Esophagus squamous epithelium (tissue), 5 donors: ENCODE results near the gene CCPG1. TPM values are rescaled to one million over a fixed set of nuclear protein-coding genes. Genes with fewer than 3 reads are reported as not detected.

Source experiments
- DNase-seq: peaks from one replicate; lab custom pipeline; 2025; lab: John Stamatoyannopoulos, UW
- H3K27ac ChIP-seq, 4 donors: fragments of 200-600 bp; sonication (generic); one replicate each; pipeline ENCODE4 v1.5.1; 2016 to 2019; ENCODE audit warnings: mild to moderate bottlenecking in 1 of 4
- H3K27me3 ChIP-seq, 4 donors: fragments of 200-600 bp; sonication (generic); 1 replicate in 3 of 4; 2 replicates in 1 of 4; pipeline versions ENCODE4 v1.5.1 to v1.6.0; 2017 to 2021; ENCODE audit warnings: antibody characterized with exemption in 1 of 4
- H3K36me3 ChIP-seq, 3 donors: fragments of 200-600 bp; sonication (generic); one replicate each; pipeline ENCODE4 v1.5.1; 2016 to 2019
- H3K4me1 ChIP-seq, 3 donors: fragments of 200-600 bp; sonication (generic); one replicate each; pipeline ENCODE4 v1.5.1; 2017 to 2019
- H3K4me3 ChIP-seq, 4 donors: fragments of 200-600 bp; sonication (generic); 1 replicate in 3 of 4; 2 replicates in 1 of 4; pipeline ENCODE4 v1.5.1; 2016 to 2019; ENCODE audit warnings: mild to moderate bottlenecking in 2 of 4, moderate library complexity in 1 of 4
- H3K9me3 ChIP-seq, 3 donors: fragments of 200-600 bp; sonication (generic); one replicate each; pipeline ENCODE4 v1.5.1; 2016 to 2019
- CTCF ChIP-seq, 6 experiments: fragments of 450-650 bp in 4 of 6; fragments of 200-600 bp in 2 of 6; sonication (generic) in 2 of 6; IDR thresholded peaks; one replicate each; pipeline ENCODE4 v1.5.1; 2016 to 2019; ENCODE audit warnings: antibody characterized with exemption in 6 of 6, mild to moderate bottlenecking in 4 of 6, moderate library complexity in 4 of 6
- POLR2A ChIP-seq, 4 donors: fragments of 450-650 bp; IDR thresholded peaks; one replicate each; pipeline ENCODE4 v1.6.1; 2017; ENCODE audit warnings: antibody characterized with exemption in 4 of 4, mild to moderate bottlenecking in 4 of 4, moderate library complexity in 3 of 4
- WGBS, 2 donors: methylation state at CpG; one replicate each; pipeline ENCODE4 v1.1.5; 2018; 5-methylcytosine and 5-hydroxymethylcytosine counted together
- intact Hi-C: fragments of 100-400 bp; cut with DNase I; formaldehyde crosslinking; loops from one replicate; pipeline ENCODE4 v1.15.0; 2022
- total RNA-seq, 4 donors: library from RNA; depleted of rRNA; stranded (reverse); fragments of >200 nt; gene quantifications; one replicate each; pipeline ENCODE4 v1.1.0, GENCODE V29; 2016
- donor health status: DM: yes; HTN: yes; CAD: no.

The CCPG1 gene
- total RNA-seq, 4 donors from 2014 or later, result 6.9 to 24.2 (median 15.4) TPM

- TF ChIP-seq CTCF (IDR thresholded peaks at IDR 0.05) (no peak), POLR2A (IDR thresholded peaks at IDR 0.05) (no peak)
Observed at GRCh38 chr15:55394694-55395093, 13.5 kb downstream of the CCPG1 start.

GRCh38 chr15:55389264-55389607 is 18.9 kb downstream of the CCPG1 start:
- H3K4me3 ChIP-seq, result no peak overlapping the region
- intact Hi-C loops, result no loop called here
- no peak for DNase-seq
- H3K9me3 ChIP-seq, result no peaks in the 10 kb centered on the region
- no peaks in the 10 kb centered on the region for H3K4me1 ChIP-seq
- TF ChIP-seq CTCF (IDR thresholded peaks at IDR 0.05) (no peak), POLR2A (IDR thresholded peaks at IDR 0.05) (no peak)
- no peaks in the 10 kb centered on the region for H3K27me3 ChIP-seq
- no peak overlapping the region for H3K27ac ChIP-seq
- H3K36me3 ChIP-seq, result peaks cover 0 to 29% (median 0%) of the 10 kb centered on the region in 3 donors

More at GRCh38 chr15:55394694-55395093, 13.5 kb downstream of the CCPG1 start:
- 83 to 93% methylated on average over 1 of the region's 1 CpG for WGBS, 2 donors
- no peaks in the 10 kb centered on the region for H3K27me3 ChIP-seq
- no peak overlapping the region for H3K27ac ChIP-seq
- no peaks in the 10 kb centered on the region for H3K9me3 ChIP-seq
- H3K4me3 ChIP-seq, result no peak overlapping the region
- H3K4me1 ChIP-seq, result no peaks in the 10 kb centered on the region
- intact Hi-C loops, result no loop called here
- no peak for DNase-seq
- H3K36me3 ChIP-seq, result peaks cover 0 to 9% (median 0%) of the 10 kb centered on the region in 3 donors

- no peaks in the 10 kb centered on the region for H3K9me3 ChIP-seq
- no peaks in the 10 kb centered on the region for H3K27me3 ChIP-seq
- H3K4me3 ChIP-seq, result no peak overlapping the region
- H3K27ac ChIP-seq, result no peak overlapping the region
- TF ChIP-seq POLR2A (IDR thresholded peaks at IDR 0.05), result no peak
- H3K36me3 ChIP-seq, result peaks cover 0 to 47% (median 0%) of the 10 kb centered on the region in 3 donors
- no peak for DNase-seq
- intact Hi-C loops, result no loop called here
- H3K4me1 ChIP-seq, result no peaks in the 10 kb centered on the region
Observed at GRCh38 chr15:55387027-55387426, 21.1 kb downstream of the CCPG1 start.

GRCh38 chr15:55383687-55384086 is 24.5 kb downstream of the CCPG1 start:
- Histone ChIP-seq H3K4me3 (no peak overlapping the region), H3K4me1 (no peaks in the 10 kb centered on the region), H3K36me3 (peaks cover 0 to 75% (median 0%) of the 10 kb centered on the region in 3 donors), H3K9me3 (no peaks in the 10 kb centered on the region), H3K27ac (no peak overlapping the region), H3K27me3 (no peaks in the 10 kb centered on the region)
- intact Hi-C loops, result no loop called here
- WGBS, 2 donors, result 90 to 96% methylated on average over 2 of the region's 2 CpGs
- DNase-seq, result no peak
- no peak for TF ChIP-seq CTCF (IDR thresholded peaks at IDR 0.05)
- TF ChIP-seq POLR2A (IDR thresholded peaks at IDR 0.05), result no peak

GRCh38 chr15:55381595-55381994 is 26.6 kb downstream of the CCPG1 start:
- Histone ChIP-seq H3K4me3 (no peak overlapping the region), H3K9me3 (no peaks in the 10 kb centered on the region), H3K27me3 (no peaks in the 10 kb centered on the region), H3K4me1 (no peaks in the 10 kb centered on the region), H3K27ac (no peak overlapping the region), H3K36me3 (peaks cover 0 to 81% (median 0%) of the 10 kb centered on the region in 3 donors)
- TF ChIP-seq POLR2A (IDR thresholded peaks at IDR 0.05) (no peak), CTCF (IDR thresholded peaks at IDR 0.05) (no peak)
- intact Hi-C loops, result no loop called here
- DNase-seq, result no peak

- intact Hi-C loops, result no loop called here
- Histone ChIP-seq H3K36me3 (peaks cover 5 to 85% (median 8%) of the 10 kb centered on the region in 3 donors), H3K27me3 (no peaks in the 10 kb centered on the region), H3K27ac (no peak overlapping the region), H3K9me3 (no peaks in the 10 kb centered on the region), H3K4me3 (no peak overlapping the region), H3K4me1 (no peaks in the 10 kb centered on the region)
- WGBS, 2 donors, result 79 to 81% methylated on average over 5 of the region's 5 CpGs
- no peak for DNase-seq
- TF ChIP-seq POLR2A (IDR thresholded peaks at IDR 0.05), result no peak
- no peak for TF ChIP-seq CTCF (IDR thresholded peaks at IDR 0.05)
Observed at GRCh38 chr15:55379095-55379494, 29.1 kb downstream of the CCPG1 start.
